ENCODE measurements around the gene PRR23A. TPM values are rescaled to one million over a fixed set of nuclear protein-coding genes. Genes with fewer than 3 reads are reported as not detected.
"Not testable (repeated sequence)": the region's sequence is repeated elsewhere in the genome, so short reads cannot be mapped to it uniquely, and the experiment has no call there.

PRR23A gene
- total RNA-seq, 3 donors from 2014 or later (not counting 1 experiment from before 2014, with no cell fraction given): not detected

DNA sequence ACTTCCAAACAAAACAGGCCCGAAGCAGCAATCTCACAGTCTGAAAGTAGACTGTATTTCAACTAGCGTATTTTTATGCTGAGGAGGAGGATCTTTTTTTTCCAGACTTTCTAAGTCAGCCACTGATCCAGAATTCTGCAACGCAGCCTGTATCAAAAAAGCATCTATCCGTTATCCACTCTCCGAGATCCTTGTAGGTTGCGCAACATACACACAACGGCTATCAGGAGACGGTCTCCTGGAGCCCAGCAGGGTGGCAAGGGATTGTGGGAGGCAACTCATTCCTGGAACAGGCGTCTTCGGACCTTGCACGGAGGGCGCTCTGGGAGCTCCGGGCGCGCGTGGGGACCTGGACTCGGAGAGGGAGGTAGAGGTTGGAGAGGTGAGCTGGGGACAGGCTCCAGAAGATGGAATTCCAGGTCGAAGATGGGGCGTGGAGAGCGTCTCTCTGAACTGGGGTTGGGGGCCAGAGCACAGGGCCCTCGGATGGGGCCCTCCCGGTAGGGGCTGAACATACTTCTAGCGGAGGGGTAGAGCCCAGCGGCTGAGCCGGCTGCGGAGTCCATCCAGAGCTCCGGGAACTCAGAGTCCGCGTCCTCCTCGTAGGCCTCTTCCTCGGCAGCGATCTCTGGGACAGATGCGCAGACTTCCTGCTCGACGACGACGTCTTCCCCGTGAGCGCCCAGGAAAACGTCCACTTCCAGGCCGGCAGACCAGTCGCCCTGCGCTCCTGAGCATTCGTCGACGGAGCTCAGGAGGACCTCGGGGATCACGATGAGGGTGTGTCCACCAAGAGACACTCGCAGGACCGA, 37.7 kb upstream of the PRR23A start:
- H3K4me3 ChIP-seq (ENCODE audit: low read length): no peak overlapping the region
- ATAC-seq (no peak), DNase-seq (no peak)
- Mint-ChIP-seq H3K27ac (no peak overlapping the region), H3K27me3 (ENCODE audit: low read depth in 2 of 2) (peaks cover 3 to 11% of the 10 kb centered on the region in 2 donors), H3K4me3 (no peak overlapping the region), H3K9me3 (peaks cover 0 to 3% of the 10 kb centered on the region in 2 donors), H3K36me3 (no peaks in the 10 kb centered on the region), H3K4me1 (no peaks in the 10 kb centered on the region)
- intact Hi-C loops (cut with micrococcal nuclease): no loop called here
- TF ChIP-seq, protein P1, sequence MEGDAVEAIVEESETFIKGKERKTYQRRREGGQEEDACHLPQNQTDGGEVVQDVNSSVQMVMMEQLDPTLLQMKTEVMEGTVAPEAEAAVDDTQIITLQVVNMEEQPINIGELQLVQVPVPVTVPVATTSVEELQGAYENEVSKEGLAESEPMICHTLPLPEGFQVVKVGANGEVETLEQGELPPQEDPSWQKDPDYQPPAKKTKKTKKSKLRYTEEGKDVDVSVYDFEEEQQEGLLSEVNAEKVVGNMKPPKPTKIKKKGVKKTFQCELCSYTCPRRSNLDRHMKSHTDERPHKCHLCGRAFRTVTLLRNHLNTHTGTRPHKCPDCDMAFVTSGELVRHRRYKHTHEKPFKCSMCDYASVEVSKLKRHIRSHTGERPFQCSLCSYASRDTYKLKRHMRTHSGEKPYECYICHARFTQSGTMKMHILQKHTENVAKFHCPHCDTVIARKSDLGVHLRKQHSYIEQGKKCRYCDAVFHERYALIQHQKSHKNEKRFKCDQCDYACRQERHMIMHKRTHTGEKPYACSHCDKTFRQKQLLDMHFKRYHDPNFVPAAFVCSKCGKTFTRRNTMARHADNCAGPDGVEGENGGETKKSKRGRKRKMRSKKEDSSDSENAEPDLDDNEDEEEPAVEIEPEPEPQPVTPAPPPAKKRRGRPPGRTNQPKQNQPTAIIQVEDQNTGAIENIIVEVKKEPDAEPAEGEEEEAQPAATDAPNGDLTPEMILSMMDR (IDR thresholded peaks at IDR 0.05): no peak
- peaks cover 10% of the 10 kb centered on the region for H3K9me3 ChIP-seq (ENCODE audit: control insufficient read depth, insufficient read depth, low read length)
- H3K27ac ChIP-seq (ENCODE audit: low read length): no peak overlapping the region
- H3K36me3 ChIP-seq (ENCODE audit: control insufficient read depth, insufficient read depth, low read length): no peaks in the 10 kb centered on the region
- WGBS (ENCODE audit: insufficient coverage): 75% methylated on average over 50 of the region's 50 CpGs
- no peaks in the 10 kb centered on the region for H3K4me1 ChIP-seq (ENCODE audit: control insufficient read depth, insufficient read depth, low read length)
- H3K27me3 ChIP-seq (ENCODE audit: control insufficient read depth, insufficient read depth, low read length): no peaks in the 10 kb centered on the region

DNA sequence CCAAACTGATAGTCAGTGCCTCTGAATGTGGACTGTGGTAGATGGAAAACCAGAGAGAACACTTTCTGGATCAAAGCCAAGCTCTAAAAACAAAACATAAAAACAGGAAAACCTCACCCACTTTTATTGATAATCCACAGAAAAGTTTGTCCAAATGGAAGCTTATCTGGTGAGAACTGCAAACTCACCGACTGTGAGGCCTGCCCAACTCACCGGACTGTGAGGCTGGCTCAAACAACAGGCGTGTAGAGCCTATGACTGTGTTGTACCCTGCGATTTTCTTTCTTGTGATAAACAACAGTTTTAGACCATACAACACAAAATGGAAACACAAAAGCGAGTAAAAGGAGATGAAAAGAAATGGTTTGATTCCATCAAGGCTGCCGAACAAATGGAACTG, 31.4 kb upstream of the PRR23A start:
- Mint-ChIP-seq H3K4me1 (no peaks in the 10 kb centered on the region), H3K9me3 (peaks cover 3 to 5% of the 10 kb centered on the region in 2 donors), H3K27me3 (ENCODE audit: low read depth in 2 of 2) (peaks cover 0 to 21% of the 10 kb centered on the region in 2 donors), H3K36me3 (no peaks in the 10 kb centered on the region), H3K27ac (no peak overlapping the region), H3K4me3 (no peak overlapping the region)
- Histone ChIP-seq H3K27me3 (ENCODE audit: control insufficient read depth, insufficient read depth, low read length) (no peaks in the 10 kb centered on the region), H3K36me3 (ENCODE audit: control insufficient read depth, insufficient read depth, low read length) (no peaks in the 10 kb centered on the region), H3K27ac (ENCODE audit: low read length) (no peak overlapping the region), H3K9me3 (ENCODE audit: control insufficient read depth, insufficient read depth, low read length) (no peaks in the 10 kb centered on the region), H3K4me1 (ENCODE audit: control insufficient read depth, insufficient read depth, low read length) (no peaks in the 10 kb centered on the region), H3K4me3 (ENCODE audit: low read length) (no peak overlapping the region)
- DNase-seq: no peak
- no peak for ATAC-seq
- 84% methylated on average over 6 of the region's 6 CpGs for WGBS (ENCODE audit: insufficient coverage)
- intact Hi-C loops (cut with micrococcal nuclease): no loop called here
- TF ChIP-seq, protein P1 (IDR thresholded peaks at IDR 0.05): no peak

DNA sequence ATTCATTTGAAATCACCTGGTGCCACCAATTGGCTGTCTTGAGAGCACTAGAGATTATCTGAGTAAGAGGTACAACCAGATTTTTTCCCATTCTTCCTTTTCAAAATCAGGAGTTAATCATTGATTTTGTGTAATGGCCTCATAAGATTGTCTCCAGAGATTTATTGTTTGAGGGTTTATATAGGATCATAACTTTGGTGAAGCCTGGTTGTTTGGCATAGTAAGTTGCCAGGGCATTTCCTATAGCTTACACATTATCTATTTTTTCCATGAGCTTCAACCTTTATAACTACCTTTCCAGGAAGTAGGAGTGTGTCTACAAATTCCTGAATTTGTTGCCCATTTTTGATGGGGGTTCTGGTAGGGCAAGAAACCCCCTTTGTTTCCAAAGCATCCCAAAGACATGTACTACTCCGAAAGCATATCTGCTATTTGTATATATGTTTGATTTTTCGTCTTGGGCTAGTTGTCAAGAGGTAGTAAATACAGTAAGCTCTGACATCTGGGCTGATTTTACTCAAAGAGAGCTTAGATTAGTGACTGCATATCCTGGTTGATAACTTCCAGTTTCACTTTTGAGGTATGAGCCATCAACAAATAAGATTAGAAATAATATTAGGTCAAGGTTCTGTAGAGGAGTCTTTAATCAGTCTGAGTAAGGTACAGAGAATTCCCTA, 26.4 kb upstream of the PRR23A start:
- Histone ChIP-seq H3K27ac (ENCODE audit: low read length) (no peak overlapping the region), H3K4me1 (ENCODE audit: control insufficient read depth, insufficient read depth, low read length) (no peaks in the 10 kb centered on the region), H3K4me3 (ENCODE audit: low read length) (no peak overlapping the region), H3K36me3 (ENCODE audit: control insufficient read depth, insufficient read depth, low read length) (no peaks in the 10 kb centered on the region), H3K9me3 (ENCODE audit: control insufficient read depth, insufficient read depth, low read length) (no peaks in the 10 kb centered on the region), H3K27me3 (ENCODE audit: control insufficient read depth, insufficient read depth, low read length) (no peaks in the 10 kb centered on the region)
- Mint-ChIP-seq H3K27ac (no peak overlapping the region), H3K4me1 (no peaks in the 10 kb centered on the region), H3K36me3 (no peaks in the 10 kb centered on the region), H3K27me3 (ENCODE audit: low read depth in 2 of 2) (peaks cover 0 to 9% of the 10 kb centered on the region in 2 donors), H3K4me3 (no peak overlapping the region), H3K9me3 (peaks cover 7 to 10% of the 10 kb centered on the region in 2 donors)
- DNase-seq (no peak), ATAC-seq (no peak)
- TF ChIP-seq, protein P1 (IDR thresholded peaks at IDR 0.05): no peak
- WGBS (ENCODE audit: insufficient coverage): 94% methylated on average over 2 of the region's 2 CpGs
- intact Hi-C loops (cut with micrococcal nuclease): no loop called here

DNA sequence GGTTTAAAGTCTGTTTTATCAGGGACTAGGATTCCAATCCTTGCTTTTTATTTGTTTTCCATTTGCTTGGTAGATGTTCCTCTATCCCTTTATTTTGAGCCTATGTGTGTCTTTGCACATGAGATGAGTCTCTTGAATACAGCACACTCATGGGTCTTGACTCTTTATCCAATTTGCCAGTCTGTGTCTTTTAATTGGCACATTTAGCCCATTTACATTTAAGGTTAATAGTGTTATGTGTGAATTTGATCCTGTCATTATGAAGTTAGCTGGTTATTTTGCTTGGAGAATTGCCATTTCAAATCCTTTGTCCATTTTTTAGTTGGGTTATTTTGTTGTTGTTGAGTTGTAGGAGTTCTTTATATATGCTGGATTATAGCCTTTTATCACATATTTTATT, 24.5 kb upstream of the PRR23A start:
- DNase-seq; H3K27ac ChIP-seq (ENCODE audit: low read length); H3K4me3 ChIP-seq (ENCODE audit: low read length); H3K36me3 Mint-ChIP-seq; H3K27ac Mint-ChIP-seq; H3K27me3 Mint-ChIP-seq (ENCODE audit: low read depth in 2 of 2); H3K36me3 ChIP-seq (ENCODE audit: control insufficient read depth, insufficient read depth, low read length); intact Hi-C loops (cut with micrococcal nuclease); H3K9me3 ChIP-seq (ENCODE audit: control insufficient read depth, insufficient read depth, low read length); H3K9me3 Mint-ChIP-seq; H3K4me3 Mint-ChIP-seq; H3K4me1 Mint-ChIP-seq; H3K27me3 ChIP-seq (ENCODE audit: control insufficient read depth, insufficient read depth, low read length); ATAC-seq; H3K4me1 ChIP-seq (ENCODE audit: control insufficient read depth, insufficient read depth, low read length): not testable (repeated sequence)
